Astrocyte of the cerebellum (primary cell): ENCODE data around the gene TMEM255A.

ENCODE experiments used
- DNase-seq: peaks from one replicate; pipeline ENCODE4 v3.0.0-alpha.2; 2011; ENCODE audit warnings: low read depth
- H3K4me3 ChIP-seq: 2 replicates; pipeline ENCODE4 v1.5.1; 2011; ENCODE audit warnings: mild to moderate bottlenecking, low read depth, low read length, moderate library complexity
- in situ Hi-C: cut with HindIII; loops from 2 replicates; pipeline ENCODE4 v1.10.0; 2017; ENCODE audit warnings: low sequenced_read_pairs
- TF ChIP-seq, protein P1 (sequence below): IDR thresholded peaks from 2 replicates; pipeline ENCODE4 v1.5.1; 2012; ENCODE audit warnings: low read length, low read depth, moderate library complexity, mild to moderate bottlenecking; ENCODE audit errors: missing control alignments

TMEM255A gene

DNA sequence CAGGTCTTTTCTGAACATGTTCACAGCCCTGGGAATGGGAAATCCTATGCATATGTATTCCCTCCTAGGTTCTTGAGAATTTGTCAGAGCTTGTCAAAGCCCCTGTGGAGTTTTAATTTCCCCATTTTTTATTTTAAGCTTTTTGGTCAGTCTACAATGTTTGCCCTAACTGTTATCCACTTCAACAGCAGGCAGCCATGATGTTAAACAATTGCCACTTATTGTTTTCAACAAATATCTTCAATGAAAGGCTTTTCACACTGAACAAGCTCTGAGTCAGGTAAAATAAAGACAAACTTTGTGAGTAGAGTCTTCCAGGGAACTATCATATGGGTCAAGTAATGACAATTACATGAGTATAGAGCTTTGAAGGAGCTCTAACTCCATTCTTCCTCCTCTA is 25.6 kb upstream of the TMEM255A start:
- in situ Hi-C loops, result no loop called here
- no peak overlapping the region for H3K4me3 ChIP-seq
- DNase-seq, result no peak
- TF ChIP-seq, protein P1, sequence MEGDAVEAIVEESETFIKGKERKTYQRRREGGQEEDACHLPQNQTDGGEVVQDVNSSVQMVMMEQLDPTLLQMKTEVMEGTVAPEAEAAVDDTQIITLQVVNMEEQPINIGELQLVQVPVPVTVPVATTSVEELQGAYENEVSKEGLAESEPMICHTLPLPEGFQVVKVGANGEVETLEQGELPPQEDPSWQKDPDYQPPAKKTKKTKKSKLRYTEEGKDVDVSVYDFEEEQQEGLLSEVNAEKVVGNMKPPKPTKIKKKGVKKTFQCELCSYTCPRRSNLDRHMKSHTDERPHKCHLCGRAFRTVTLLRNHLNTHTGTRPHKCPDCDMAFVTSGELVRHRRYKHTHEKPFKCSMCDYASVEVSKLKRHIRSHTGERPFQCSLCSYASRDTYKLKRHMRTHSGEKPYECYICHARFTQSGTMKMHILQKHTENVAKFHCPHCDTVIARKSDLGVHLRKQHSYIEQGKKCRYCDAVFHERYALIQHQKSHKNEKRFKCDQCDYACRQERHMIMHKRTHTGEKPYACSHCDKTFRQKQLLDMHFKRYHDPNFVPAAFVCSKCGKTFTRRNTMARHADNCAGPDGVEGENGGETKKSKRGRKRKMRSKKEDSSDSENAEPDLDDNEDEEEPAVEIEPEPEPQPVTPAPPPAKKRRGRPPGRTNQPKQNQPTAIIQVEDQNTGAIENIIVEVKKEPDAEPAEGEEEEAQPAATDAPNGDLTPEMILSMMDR, result no peak

DNA sequence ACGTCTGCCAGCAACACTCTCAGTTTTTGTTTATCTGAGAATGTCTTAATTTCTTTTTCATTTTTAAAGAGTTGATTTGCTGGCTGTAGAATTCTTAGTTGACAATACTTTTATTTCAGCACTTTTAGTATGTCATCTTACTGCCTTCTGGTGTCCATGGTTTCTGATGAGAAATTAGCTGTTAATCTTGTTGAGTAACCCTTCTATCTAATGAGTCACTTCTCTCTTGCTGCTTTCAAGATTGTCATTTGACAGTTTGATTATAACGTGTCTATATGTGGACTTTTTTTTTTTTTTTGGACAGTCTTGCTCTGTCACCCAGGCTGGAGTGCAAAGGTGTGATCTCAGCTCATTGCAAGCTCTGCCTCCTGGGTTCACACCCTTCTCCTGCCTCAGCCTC is 24.0 kb upstream of the TMEM255A start:
- in situ Hi-C loops, result no loop called here
- TF ChIP-seq, protein P1, result no peak
- no peak for DNase-seq
- no peak overlapping the region for H3K4me3 ChIP-seq

DNA sequence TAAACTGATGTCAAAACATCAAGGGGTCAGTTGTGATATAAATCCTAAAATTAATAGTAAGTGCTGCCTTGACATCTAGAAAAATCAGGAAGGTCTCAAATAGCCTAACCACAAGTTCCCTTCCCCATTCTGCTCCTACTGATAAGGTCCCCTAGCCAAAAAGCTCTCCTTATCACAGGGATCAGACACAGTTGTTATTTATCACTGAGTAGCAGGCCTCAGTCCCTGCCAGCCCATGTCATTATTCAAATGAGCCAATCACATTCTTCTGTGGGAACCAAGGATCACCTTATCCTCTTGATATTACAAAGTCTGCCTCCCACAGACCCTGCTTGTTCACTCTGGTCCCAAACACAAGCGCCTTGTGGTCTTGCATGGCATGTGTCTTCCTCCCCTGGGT is 23.3 kb upstream of the TMEM255A start:
- TF ChIP-seq, protein P1, result no peak
- no peak for DNase-seq
- H3K4me3 ChIP-seq, result no peak overlapping the region
- in situ Hi-C loops, result no loop called here

DNA sequence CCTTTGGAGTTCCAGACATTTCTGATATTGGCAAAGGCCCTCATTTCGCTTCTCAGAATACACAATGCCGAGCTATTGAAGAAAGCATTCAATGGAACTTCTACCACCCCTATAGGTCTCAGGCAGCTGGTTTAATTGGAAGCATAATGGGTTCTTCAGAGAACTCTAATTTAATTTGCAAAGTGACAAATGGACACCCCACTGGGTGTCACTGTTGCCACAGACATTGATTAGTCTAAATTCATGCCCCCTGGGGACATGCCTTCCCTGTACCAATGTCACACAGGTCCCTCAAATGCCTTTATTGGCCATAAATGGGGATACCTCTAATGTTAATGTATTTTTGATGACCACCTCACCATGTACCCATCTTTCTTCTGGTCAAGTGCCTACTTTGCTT is 22.9 kb upstream of the TMEM255A start:
- H3K4me3 ChIP-seq, result no peak overlapping the region
- in situ Hi-C loops, result no loop called here
- no peak for DNase-seq
- TF ChIP-seq, protein P1, result no peak

DNA sequence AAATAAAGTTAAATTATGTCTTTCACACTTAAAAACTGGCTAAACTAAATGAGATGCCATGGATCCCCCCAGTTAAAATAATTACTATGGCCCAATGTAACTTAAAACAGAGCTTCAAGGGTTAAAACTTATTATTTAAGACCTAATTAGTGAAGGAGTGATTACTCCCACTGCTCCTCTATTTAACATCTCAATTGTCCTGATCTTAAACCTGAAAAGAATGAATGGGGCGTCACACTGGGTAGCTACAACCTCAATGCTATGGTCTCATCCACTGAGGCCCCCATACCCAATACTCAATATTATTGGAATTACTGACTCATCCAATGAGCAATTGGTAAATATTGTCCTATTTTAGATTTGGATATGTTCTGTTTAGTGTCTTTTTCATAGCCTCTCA is 21.1 kb upstream of the TMEM255A start:
- H3K4me3 ChIP-seq, result no peak overlapping the region
- TF ChIP-seq, protein P1, result no peak
- no peak for DNase-seq
- in situ Hi-C loops, result no loop called here

DNA sequence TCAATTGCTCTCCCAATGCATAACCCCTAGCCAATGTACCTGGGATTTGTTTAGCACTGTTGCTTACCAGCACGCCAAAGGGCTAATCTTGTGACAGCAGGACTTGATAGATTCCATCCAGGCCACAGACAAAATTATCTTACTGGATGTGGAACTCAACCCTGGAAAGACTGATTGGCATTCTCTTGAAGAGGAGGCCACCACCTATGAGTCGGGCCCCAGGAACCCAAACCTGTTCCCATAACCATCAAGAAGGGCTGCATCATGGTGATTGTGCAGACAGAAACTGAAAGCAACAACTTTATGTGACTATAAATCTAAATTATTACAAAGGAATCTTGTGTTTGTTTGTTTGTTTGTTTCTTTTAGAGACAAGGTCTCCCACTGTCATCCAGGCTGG is 19.9 kb upstream of the TMEM255A start:
- no peak overlapping the region for H3K4me3 ChIP-seq
- DNase-seq, result no peak
- in situ Hi-C loops, result no loop called here
- TF ChIP-seq, protein P1, result no peak
